Neural cell (in vitro differentiated cells): ENCODE results near the gene TRAPPC4.

Experiments used
- EP300 ChIP-seq: fragments of 450-650 bp; conservative IDR thresholded peaks from 2 replicates; pipeline ENCODE4 v1.6.1; 2014; ENCODE audit warnings: antibody characterized with exemption, mild to moderate bottlenecking, moderate library complexity; ENCODE audit not compliant: poor library complexity, severe bottlenecking
- EZH2 ChIP-seq: fragments of 200-600, 300-800 bp; shearing (Covaris generic), sonication (generic); IDR thresholded peaks from 2 replicates; pipeline ENCODE4 v1.6.1; 2014; ENCODE audit warnings: antibody characterized with exemption, low read length, borderline replicate concordance, mild to moderate bottlenecking; ENCODE audit not compliant: insufficient read depth, poor library complexity, severe bottlenecking
- MXI1 ChIP-seq: fragments of 450-650 bp; conservative IDR thresholded peaks from 2 replicates; pipeline ENCODE4 v1.6.1; 2014; ENCODE audit warnings: antibody characterized with exemption, mild to moderate bottlenecking; ENCODE audit not compliant: poor library complexity, severe bottlenecking
- SMC3 ChIP-seq: fragments of 450-650 bp; conservative IDR thresholded peaks from 2 replicates; pipeline ENCODE4 v1.6.1; 2014; ENCODE audit warnings: antibody characterized with exemption, mild to moderate bottlenecking, moderate library complexity; ENCODE audit not compliant: poor library complexity
- TAF1 ChIP-seq: IDR thresholded peaks from 2 replicates; pipeline ENCODE4 v1.6.1; 2012; ENCODE audit warnings: low read depth
- TF ChIP-seq, protein P1 (sequence below): fragments of 450-650 bp; IDR thresholded peaks from 2 replicates; pipeline ENCODE4 v1.5.1; 2014; ENCODE audit warnings: antibody characterized with exemption, mild to moderate bottlenecking, moderate library complexity; ENCODE audit not compliant: poor library complexity, severe bottlenecking
- TF ChIP-seq, protein P2 (sequence below): IDR thresholded peaks from 2 replicates; pipeline ENCODE4 v1.6.1; 2012; ENCODE audit warnings: borderline replicate concordance

DNA sequence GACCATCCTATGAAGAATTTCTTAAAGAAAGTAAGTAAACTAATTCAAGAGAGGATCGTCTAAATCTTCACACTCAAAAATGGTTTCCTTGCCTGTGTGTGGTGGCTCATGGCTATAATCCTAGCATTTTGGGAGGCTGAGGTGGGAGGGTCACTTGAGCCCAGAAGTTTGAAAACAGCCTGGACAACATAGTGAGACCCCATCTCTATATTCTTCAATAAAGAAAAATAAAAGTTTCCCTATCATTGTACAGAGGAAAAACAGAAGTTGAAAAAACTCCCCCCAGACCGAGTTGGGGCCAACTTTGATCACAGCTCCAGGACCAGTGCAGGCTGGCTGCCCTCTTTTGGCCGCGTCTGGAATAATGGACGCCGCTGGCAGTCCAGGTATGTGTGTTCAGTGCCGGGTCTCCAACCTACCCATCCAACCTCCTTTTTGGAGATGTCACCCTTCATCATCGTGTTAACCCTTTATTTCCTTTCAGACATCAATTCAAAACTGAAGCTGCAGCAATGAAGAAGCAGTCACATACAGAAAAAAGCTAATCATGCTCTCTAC is 3.4 kb upstream of the TRAPPC4 start:
- TF ChIP-seq, protein P1, sequence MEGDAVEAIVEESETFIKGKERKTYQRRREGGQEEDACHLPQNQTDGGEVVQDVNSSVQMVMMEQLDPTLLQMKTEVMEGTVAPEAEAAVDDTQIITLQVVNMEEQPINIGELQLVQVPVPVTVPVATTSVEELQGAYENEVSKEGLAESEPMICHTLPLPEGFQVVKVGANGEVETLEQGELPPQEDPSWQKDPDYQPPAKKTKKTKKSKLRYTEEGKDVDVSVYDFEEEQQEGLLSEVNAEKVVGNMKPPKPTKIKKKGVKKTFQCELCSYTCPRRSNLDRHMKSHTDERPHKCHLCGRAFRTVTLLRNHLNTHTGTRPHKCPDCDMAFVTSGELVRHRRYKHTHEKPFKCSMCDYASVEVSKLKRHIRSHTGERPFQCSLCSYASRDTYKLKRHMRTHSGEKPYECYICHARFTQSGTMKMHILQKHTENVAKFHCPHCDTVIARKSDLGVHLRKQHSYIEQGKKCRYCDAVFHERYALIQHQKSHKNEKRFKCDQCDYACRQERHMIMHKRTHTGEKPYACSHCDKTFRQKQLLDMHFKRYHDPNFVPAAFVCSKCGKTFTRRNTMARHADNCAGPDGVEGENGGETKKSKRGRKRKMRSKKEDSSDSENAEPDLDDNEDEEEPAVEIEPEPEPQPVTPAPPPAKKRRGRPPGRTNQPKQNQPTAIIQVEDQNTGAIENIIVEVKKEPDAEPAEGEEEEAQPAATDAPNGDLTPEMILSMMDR: no peak
- TF ChIP-seq EP300 (no peak), SMC3 (no peak), EZH2 (no peak), MXI1 (no peak), TAF1 (no peak)
- TF ChIP-seq, protein P2, sequence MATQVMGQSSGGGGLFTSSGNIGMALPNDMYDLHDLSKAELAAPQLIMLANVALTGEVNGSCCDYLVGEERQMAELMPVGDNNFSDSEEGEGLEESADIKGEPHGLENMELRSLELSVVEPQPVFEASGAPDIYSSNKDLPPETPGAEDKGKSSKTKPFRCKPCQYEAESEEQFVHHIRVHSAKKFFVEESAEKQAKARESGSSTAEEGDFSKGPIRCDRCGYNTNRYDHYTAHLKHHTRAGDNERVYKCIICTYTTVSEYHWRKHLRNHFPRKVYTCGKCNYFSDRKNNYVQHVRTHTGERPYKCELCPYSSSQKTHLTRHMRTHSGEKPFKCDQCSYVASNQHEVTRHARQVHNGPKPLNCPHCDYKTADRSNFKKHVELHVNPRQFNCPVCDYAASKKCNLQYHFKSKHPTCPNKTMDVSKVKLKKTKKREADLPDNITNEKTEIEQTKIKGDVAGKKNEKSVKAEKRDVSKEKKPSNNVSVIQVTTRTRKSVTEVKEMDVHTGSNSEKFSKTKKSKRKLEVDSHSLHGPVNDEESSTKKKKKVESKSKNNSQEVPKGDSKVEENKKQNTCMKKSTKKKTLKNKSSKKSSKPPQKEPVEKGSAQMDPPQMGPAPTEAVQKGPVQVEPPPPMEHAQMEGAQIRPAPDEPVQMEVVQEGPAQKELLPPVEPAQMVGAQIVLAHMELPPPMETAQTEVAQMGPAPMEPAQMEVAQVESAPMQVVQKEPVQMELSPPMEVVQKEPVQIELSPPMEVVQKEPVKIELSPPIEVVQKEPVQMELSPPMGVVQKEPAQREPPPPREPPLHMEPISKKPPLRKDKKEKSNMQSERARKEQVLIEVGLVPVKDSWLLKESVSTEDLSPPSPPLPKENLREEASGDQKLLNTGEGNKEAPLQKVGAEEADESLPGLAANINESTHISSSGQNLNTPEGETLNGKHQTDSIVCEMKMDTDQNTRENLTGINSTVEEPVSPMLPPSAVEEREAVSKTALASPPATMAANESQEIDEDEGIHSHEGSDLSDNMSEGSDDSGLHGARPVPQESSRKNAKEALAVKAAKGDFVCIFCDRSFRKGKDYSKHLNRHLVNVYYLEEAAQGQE: no peak
